Esophagus muscularis mucosa (tissue), 3 donors: Measurements from ENCODE around the gene YEATS2.

ENCODE experiments used
- POLR2A ChIP-seq: fragments of 450-650 bp; IDR thresholded peaks from one replicate; pipeline ENCODE4 v1.6.1; 2017; ENCODE audit warnings: antibody characterized with exemption, moderate library complexity, mild to moderate bottlenecking, low read depth
- POLR2AphosphoS5 ChIP-seq, 2 donors: sonication (generic); formaldehyde crosslinking; IDR thresholded peaks; one replicate each; pipeline ENCODE4 v1.6.1; 2017; ENCODE audit warnings: antibody characterized with exemption in 2 of 2
- TF ChIP-seq, protein P1 (sequence below), 3 experiments: fragments of 200-600 bp in 2 of 3; fragments of 450-650 bp in 1 of 3; sonication (generic) in 2 of 3; IDR thresholded peaks; one replicate each; pipeline ENCODE4 v1.5.1; 2017 to 2019; ENCODE audit warnings: antibody characterized with exemption in 3 of 3, mild to moderate bottlenecking in 2 of 3, moderate library complexity in 1 of 3

DNA sequence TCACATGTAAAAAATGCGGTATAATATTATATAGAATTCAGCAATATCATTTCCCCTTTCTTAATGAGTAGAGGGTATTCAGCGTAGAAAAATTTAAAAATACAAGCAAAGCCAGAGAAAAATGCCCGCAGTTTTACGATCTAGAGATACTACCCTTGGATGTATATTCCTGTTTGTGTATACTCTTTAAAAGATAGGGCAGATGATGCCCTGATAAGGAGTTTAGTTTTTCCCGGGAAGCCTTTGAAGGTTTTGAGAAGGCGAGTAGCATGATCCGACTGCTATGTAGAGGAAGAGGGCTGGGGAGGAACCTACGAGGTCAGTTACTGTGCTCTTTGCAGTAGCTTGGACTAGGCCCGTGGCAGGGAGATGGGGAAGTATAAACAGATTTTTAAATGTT, 1.2 kb downstream of the YEATS2 start:
- TF ChIP-seq, protein P1, sequence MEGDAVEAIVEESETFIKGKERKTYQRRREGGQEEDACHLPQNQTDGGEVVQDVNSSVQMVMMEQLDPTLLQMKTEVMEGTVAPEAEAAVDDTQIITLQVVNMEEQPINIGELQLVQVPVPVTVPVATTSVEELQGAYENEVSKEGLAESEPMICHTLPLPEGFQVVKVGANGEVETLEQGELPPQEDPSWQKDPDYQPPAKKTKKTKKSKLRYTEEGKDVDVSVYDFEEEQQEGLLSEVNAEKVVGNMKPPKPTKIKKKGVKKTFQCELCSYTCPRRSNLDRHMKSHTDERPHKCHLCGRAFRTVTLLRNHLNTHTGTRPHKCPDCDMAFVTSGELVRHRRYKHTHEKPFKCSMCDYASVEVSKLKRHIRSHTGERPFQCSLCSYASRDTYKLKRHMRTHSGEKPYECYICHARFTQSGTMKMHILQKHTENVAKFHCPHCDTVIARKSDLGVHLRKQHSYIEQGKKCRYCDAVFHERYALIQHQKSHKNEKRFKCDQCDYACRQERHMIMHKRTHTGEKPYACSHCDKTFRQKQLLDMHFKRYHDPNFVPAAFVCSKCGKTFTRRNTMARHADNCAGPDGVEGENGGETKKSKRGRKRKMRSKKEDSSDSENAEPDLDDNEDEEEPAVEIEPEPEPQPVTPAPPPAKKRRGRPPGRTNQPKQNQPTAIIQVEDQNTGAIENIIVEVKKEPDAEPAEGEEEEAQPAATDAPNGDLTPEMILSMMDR (IDR thresholded peaks at IDR 0.05), result no peak
- no peak for TF ChIP-seq POLR2A
- TF ChIP-seq POLR2AphosphoS5 (IDR thresholded peaks at IDR 0.05), result no peak
